Measurements from ENCODE around the gene SUN5.
"Not testable (repeated sequence)": the region's sequence is repeated elsewhere in the genome, so short reads cannot be mapped to it uniquely, and the experiment has no call there.

The SUN5 gene

GRCh38 chr20:32978009-32978335, 26.3 kb downstream of the SUN5 start:
- no peak for DNase-seq (ENCODE audit: low read depth in 2 of 3, low spot score in 1 of 3)

GRCh38 chr20:32977281-32978008, 26.8 kb downstream of the SUN5 start:
- no peak for DNase-seq (ENCODE audit: low read depth in 2 of 3, low spot score in 1 of 3)

DNA sequence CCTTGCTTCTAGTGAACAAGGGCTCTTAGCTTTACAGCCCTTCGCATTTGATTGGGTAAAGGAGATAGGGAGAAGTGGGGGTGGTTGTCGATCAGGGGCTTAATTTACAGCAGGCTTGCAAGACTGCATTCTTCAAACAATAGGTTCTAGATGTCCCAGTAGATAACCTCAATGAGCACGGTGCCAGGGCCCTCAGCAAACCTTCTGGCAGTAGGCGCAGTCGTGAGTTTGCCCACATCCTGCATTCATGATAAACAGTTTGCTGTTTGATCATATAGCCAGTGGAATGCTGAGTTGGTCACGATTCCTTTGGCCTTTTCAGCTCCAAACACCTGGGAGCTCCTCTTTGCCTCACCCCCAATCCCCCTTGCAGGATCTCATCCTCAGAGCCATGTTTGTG, 27.5 kb downstream of the SUN5 start:
- DNase-seq (ENCODE audit: low read depth in 2 of 3, low spot score in 1 of 3) = no peak

DNA sequence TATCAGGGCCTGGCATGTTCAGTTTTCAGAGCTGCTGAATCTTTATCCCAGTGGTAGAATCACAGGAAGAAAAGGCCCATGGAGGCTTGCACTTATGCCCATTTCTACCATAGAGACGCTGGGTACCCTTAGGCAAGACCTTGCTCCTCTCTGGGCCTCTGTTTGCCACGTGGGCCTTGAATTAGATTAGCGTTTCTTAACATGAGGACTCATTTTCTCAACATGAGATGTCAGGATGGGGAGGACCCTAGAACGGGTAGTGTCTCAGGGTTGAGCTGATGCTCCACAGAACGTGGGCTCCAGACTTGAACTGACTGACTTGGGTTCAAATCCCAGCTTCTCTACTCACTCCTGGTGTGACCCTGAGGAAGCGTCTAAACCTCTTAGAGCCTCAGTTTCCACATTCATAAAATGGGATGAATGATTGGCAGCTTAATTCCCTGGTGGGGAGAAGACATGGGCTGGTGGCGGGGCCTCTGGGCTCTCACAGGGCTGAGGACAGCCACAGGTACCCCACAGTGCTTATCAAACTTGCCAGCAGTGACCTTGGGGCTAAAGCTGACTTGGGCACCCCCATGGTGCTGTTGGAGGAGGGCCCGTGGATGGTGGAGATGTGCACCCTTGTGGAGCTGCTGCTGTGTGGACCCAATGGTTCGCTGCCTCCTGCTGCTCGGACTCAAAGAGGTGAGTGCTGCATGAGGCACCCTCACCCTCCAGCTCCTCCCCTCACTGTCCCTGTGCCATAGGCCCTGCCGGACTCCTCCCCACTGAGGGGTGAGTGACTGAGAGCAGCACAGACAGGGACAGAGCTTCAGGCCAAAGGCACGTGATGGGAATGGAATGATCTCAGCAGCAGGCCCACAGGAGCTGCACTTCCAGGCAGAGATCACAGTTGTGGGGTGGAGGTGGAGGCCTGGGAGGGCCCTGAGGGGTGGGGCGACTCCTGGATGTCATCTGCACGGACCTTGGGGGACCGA, 28.2 kb downstream of the SUN5 start:
- DNase-seq (ENCODE audit: low read depth in 2 of 3, low spot score in 1 of 3) = no peak

- DNase-seq (ENCODE audit: low read depth in 2 of 3, low spot score in 1 of 3) = not testable (repeated sequence)
Measured at GRCh38 chr20:32975121-32975520, 29.1 kb downstream of the SUN5 start.

- not testable (repeated sequence) for DNase-seq (ENCODE audit: low read depth in 2 of 3, low spot score in 1 of 3)
Measured at GRCh38 chr20:32974204-32975064, 29.8 kb downstream of the SUN5 start.

DNA sequence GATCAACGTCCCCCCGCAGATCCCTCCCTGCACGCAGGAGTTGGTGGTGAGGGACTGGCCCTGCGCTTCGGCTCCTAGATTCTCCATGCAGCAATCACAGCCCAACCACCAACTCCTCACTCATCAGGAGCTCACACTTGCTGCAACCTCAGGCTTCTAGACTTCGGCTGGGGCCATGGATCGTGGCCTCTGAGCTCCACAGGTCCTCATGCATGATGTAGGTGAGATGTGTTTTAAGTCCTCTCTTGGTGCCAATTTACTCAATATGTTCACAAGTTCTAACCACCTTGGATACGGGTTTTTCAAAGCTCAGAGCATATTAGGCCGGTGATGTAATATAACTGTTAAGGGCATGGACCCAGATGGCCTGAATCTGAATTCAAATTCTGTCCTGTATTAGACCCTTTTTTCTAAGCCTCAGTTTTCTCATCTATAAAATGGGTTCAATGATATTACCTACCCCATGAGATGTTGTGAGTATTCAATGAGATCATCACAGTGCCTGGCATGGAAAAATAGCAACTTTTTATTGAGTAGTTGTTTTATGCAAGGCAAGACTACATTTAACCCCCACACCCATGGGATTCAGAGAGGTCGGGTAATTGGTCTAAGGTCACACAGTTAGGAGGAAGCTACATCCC, 31.0 kb downstream of the SUN5 start:
- DNase-seq (ENCODE audit: low read depth in 2 of 3, low spot score in 1 of 3) = no peak

DNA sequence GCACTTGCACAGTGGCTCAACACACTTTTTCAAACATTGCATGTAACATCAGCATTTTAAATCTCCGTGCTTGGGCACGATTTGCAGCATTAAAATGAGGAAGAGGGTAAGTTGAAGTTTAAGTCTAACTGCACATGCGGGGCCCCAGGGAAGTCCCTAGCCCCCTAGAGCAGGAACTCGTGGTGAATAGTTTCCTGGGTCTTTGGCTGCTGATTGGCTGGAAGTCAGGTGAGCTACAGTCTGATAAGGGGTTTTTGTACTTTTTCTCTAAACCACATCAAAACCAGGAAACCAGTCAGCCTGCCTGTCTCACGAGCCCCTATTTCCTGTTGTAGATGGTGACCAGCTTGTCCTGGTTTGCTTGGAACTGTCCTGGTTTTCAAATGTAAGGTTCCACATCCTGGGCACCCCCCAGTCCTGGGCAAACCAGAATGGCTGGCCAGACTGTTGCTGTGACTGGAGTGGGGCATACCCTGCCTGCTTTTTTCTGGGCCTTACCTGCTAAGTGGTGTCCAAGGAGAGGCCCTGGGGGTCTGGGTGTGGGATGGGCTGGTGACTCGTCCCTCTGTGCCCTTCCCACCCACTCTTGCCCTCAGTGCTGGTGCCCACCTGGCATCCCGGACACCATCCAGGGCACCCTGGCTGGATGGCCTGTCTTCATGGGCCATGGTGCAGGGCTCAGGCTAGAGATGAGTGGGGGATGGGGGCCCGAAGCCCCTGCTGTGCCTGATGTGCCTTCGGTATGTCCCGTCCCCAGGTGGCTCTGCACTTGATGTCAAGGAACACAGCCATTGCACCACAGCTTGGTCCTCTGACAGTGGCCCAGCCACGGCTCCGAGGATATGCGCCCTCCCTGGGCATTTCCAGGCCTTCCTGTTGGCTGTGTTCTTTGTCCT, 31.8 kb downstream of the SUN5 start:
- peak; percentile 64 to 68 (median 67) for DNase-seq (ENCODE audit: low read depth in 2 of 3, low spot score in 1 of 3)

- no peak for DNase-seq (ENCODE audit: low read depth in 2 of 3, low spot score in 1 of 3)
Measured at GRCh38 chr20:32971703-32972161, 32.5 kb downstream of the SUN5 start.

DNA sequence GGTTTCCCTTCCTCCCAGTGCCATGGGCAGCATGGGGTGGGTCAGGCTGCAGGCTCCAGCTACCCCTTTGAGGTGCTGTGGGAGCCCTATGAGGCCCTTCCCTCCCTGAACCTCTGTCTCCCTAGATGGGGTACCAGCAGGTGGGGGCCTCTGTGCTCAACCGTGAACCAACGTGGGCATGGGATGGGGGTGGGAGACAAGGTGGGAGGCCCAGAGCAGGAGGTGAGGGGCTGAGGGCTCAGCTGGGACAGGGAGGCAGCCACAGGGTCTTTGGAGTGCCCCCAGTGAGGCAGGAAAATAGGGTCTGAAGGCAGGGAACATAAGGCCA, 33.3 kb downstream of the SUN5 start:
- no peak for DNase-seq (ENCODE audit: low read depth in 2 of 3, low spot score in 1 of 3)

GRCh38 chr20:32970115-32970972, 33.9 kb downstream of the SUN5 start:
- DNase-seq (ENCODE audit: low read depth in 2 of 3, low spot score in 1 of 3) = no peak

DNA sequence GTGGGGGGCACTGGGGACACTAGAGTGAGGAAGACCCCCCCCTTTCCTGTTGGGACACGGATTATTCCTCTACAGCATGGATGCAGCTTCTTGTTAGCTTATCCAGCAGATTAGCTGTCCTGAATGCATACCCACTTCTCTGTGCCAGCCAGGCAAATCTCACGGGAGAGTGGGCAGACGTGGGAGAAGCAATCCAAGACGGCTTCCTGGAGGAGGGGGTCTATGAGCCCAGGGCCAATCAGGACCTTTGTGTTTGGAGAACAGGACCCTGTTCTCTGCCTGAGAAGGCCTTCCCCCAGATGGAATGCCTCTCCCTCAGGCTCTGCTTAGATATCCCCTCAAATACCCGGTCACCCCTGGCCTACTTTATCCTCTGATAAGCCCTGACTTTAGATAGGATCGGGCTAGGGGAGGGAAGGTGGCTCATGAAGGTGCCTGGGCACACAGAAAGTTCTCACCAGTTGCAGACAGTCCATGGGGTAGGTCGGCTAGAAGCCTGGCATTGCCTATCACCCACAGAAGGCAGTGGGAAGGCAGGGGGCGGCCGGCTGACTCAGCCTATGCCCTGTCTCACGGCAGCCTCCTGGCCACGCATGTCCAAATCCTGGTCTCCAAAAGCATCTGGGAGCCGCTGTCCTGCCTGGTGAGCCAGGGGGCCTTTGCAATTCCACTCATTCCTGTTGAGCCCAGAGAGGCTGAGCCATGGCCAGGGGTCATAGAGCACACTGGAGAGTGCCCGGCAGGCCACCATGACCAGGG, 34.7 kb downstream of the SUN5 start:
- no peak for DNase-seq (ENCODE audit: low read depth in 2 of 3, low spot score in 1 of 3)

DNA sequence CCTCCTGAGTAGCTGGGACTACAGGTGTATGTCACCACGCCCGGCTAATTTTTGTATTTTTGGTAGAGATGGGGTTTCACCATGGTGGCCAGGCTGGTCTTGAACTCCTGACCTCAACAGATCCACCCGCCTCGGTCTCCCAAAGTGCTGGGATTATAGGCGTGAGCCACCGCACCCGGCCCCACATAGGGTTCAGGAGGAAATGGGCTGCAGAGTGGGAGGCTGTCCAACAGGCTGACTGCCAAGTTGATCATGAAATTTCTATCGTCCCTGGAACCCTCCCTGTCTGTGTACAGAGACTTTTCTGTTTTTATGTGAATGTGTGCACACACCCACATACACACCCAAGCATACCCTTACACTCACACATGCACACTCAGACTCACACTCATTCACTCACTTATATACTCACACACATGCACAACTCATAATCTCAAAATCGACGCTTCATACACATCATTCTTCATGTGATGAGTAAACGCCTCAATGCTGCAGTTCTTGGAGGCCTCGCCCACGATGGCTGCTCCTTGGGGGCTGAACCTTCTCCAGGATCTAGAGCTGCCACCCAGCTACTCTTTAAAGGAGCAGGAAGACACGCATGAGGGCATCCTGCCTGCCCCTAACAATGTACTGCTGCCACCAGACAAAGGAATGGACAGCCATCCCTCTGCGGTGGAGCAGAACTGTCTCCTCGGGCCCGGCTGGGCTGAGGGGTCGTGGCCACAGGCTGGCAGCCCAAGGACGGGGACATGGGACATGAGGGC, 35.6 kb downstream of the SUN5 start:
- peak in 1 of 3 donors; percentile 49 for DNase-seq (ENCODE audit: low read depth in 2 of 3, low spot score in 1 of 3)

DNA sequence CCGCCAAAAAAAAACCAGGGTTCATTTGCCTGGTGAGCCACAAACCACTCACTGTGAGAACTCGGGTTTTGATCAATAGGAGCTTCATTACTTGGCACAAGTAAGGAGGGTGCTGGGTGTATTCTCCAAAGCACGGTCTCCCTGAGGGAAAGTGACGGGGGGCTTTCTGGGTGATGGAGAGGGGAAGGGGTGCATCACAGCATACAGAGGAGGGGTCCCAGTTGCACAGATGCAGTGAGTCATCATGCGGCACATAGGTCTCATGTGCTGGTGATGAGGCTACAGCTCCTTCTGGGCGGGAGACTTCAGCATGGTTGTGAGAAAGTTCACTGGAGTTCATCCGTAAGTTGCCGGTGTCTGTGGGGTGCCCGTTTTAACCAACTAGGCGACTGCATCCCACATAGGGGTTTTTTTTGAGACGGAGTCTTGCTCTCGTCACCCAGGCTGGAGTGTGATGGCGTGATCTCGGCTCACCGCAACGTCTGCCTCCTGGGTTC, 36.2 kb downstream of the SUN5 start:
- DNase-seq (ENCODE audit: low read depth in 2 of 3, low spot score in 1 of 3) = no peak

GRCh38 chr20:32966881-32967781, 37.1 kb downstream of the SUN5 start:
- no peak for DNase-seq (ENCODE audit: low read depth in 2 of 3, low spot score in 1 of 3)

DNA sequence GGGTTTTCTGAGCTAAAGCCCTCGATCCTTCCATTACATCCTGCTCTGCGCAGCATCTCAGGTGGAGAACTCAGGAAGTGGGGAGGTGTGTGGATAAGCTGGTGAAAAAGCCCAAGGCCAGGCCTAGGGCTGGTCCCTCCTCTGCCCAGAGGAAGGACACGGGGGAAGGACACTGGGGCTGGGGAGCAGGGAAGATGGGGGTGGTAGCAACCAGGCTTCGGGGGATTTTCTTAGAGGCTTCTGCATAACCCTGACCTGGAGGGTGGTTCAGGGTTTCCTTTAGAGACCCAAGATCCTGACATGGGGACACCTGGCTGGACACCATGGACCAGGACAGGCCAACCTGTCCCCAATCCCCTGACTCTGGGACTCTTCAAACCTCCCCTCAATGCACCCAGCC, 37.9 kb downstream of the SUN5 start:
- no peak for DNase-seq (ENCODE audit: low read depth in 2 of 3, low spot score in 1 of 3)
